Measurements from ENCODE around the gene PEPD.

Gene PEPD

DNA sequence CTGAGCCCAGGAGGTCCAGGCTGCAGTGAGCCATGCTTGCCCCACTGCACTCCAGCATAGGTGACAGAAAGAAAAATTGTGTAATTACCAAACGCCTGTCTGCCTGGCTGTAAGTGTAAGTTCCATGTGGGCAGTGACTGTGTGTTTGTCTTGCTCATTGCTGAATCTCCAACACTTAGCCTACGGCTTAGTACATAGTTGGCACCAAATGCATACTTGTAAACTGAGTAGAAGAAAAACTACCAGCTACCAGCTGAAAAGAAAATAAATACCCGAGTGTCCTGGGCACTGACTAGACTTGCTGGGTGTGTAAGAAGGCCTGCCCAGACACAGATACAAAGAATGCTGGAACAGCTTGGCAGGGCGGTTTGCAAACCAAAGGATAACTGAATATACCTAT lies 150.8 kb downstream of the PEPD start:
- DNase-seq (ENCODE audit: low read depth) = peak; percentile 97
- TF ChIP-seq, protein P1, sequence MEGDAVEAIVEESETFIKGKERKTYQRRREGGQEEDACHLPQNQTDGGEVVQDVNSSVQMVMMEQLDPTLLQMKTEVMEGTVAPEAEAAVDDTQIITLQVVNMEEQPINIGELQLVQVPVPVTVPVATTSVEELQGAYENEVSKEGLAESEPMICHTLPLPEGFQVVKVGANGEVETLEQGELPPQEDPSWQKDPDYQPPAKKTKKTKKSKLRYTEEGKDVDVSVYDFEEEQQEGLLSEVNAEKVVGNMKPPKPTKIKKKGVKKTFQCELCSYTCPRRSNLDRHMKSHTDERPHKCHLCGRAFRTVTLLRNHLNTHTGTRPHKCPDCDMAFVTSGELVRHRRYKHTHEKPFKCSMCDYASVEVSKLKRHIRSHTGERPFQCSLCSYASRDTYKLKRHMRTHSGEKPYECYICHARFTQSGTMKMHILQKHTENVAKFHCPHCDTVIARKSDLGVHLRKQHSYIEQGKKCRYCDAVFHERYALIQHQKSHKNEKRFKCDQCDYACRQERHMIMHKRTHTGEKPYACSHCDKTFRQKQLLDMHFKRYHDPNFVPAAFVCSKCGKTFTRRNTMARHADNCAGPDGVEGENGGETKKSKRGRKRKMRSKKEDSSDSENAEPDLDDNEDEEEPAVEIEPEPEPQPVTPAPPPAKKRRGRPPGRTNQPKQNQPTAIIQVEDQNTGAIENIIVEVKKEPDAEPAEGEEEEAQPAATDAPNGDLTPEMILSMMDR (IDR thresholded peaks at IDR 0.05; ENCODE audit: insufficient read depth, low read depth, low read length, missing control alignments) = no peak
- no peak overlapping the region for H3K4me3 ChIP-seq (ENCODE audit: low read length)

DNA sequence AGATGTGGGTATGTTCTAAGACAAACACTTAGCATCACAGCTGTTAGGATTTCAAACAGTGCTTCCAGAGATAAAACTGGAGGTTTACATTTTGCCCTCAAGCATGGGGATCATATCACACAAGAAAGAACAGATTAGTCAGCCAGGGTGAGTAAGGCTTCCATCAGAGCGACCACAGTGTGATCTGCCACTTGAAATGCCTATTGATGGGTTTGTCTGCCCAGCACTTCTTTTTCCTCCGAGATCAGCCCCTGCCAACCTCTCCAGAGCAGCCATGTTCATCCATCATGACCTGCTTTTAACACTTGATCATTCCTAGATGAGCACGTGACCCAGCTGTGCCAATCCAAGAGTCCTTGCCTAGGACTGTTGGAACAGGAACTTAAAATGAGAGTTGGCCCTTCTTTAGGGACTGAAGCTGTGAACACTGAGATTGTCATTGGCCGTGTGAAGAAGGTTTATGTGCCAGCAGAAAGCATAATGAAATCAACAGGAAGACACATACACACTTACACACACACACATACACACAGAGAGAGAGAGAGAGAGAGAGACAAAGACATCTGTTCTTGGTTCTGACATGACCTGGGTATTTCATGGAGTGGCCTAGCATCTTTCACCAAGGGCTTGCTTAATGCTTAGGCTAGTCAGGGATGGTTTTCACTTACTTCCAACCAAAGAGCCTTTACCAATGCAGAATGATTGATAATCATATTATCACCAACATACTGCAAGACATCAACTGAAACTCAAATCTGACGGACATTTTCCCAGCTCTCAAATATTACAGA lies 153.3 kb downstream of the PEPD start:
- H3K4me3 ChIP-seq (ENCODE audit: low read length) = no peak overlapping the region
- TF ChIP-seq, protein P1 (IDR thresholded peaks at IDR 0.05; ENCODE audit: insufficient read depth, low read depth, low read length, missing control alignments) = no peak
- DNase-seq (ENCODE audit: low read depth) = peak; percentile 94

DNA sequence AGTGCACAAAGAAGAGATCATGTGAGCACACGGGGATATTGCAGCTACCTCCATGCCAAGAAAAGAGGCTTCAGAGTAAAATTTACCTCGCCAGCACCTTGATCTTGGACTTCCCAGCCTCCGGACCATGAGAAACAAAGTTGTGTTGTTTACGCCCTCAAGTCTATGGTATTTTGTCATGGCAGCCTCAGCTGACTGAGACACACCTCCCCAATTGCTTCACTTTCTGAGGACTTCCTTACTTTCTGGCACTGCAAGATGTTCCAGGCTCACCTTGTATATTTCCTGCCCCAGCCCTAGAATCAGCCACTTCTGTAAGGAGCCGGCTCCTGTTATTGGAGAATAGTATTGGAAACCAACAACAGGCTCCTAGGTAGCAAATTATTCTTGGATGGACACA lies 154.7 kb downstream of the PEPD start:
- no peak overlapping the region for H3K4me3 ChIP-seq (ENCODE audit: low read length)
- TF ChIP-seq, protein P1 (IDR thresholded peaks at IDR 0.05; ENCODE audit: insufficient read depth, low read depth, low read length, missing control alignments) = no peak
- DNase-seq (ENCODE audit: low read depth) = peak; percentile 38

DNA sequence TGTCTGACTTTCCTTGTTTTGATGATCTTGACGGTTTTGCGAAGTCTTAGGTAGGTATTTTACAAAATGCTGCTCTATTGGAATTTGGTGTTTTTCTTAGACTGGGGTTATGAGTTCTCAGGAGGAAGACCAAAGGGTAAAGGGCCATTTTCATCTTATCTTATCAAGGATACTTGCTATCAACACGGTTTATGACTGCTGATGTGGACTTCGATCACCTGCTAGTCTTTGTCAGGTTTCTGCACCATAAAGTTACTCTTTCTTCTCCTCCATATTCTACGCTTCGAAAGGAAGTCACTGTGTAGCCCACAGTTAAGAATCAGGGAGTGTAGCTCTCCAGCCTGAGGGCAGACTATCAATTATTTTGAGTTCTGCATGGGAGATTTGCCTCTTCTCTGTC lies 155.5 kb downstream of the PEPD start:
- DNase-seq (ENCODE audit: low read depth) = no peak
- H3K4me3 ChIP-seq (ENCODE audit: low read length) = no peak overlapping the region
- TF ChIP-seq, protein P1 (IDR thresholded peaks at IDR 0.05; ENCODE audit: insufficient read depth, low read depth, low read length, missing control alignments) = no peak

DNA sequence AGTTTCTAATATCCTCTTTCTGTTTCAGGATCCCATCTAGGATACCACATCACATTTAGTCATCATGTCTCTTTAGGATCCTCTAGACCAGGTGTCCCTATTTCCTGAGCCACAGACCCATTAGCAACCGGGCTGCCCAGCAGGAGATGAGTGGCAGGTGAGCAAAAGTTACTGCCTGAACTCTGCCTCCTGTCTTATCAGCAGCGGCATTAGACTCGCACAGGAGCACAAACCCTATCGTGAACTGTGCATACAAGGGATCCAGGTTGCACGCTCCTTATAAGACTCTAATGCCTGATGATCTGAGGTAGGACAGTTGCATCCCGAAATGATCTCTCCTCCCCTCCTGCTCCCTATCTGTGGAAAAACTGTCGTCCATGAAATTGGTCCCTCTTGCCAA lies 155.9 kb downstream of the PEPD start:
- H3K4me3 ChIP-seq (ENCODE audit: low read length) = no peak overlapping the region
- DNase-seq (ENCODE audit: low read depth) = no peak
- TF ChIP-seq, protein P1 (IDR thresholded peaks at IDR 0.05; ENCODE audit: insufficient read depth, low read depth, low read length, missing control alignments) = no peak

DNA sequence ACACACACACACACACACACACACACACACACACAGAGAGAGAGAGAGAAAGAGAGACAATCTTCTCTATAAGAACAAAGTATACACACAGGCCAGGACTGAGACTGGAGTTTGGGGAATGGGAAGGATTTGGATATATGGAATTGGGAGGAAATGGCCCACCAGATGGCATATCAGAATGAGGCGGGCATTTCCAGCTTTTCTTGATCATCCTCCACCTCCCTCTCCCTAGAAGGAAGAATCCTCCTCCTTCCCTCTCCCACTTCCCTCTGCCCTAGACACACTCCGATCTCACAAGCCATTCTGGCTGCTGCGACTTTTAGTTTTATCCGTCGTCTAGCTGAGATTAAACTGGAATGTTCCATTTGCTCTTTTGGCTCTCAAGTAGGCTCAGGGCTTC lies 158.1 kb downstream of the PEPD start:
- DNase-seq (ENCODE audit: low read depth) = no peak
- TF ChIP-seq, protein P1 (IDR thresholded peaks at IDR 0.05; ENCODE audit: insufficient read depth, low read depth, low read length, missing control alignments) = no peak
- no peak overlapping the region for H3K4me3 ChIP-seq (ENCODE audit: low read length)
